ENCODE data around the gene DDB1. TPM values are rescaled to one million over a fixed set of nuclear protein-coding genes. Genes with fewer than 3 reads are reported as not detected.

DDB1 gene
- total RNA-seq, 1 experiment from 2014 or later, result 297 TPM

- Histone ChIP-seq H3K27ac (ENCODE audit: insufficient read length, low read depth, low read length) (no peak overlapping the region), H4K91ac (ENCODE audit: insufficient read length, low read depth, low read length) (no peak overlapping the region), H3K4me2 (ENCODE audit: insufficient read depth, insufficient read length, low read length) (no peak overlapping the region), H3K14ac (ENCODE audit: insufficient read depth, low read length) (no peak overlapping the region), H2BK120ac (ENCODE audit: low read depth, low read length, poor library complexity, severe bottlenecking) (no peak overlapping the region), H3K56ac (ENCODE audit: insufficient read length, low read depth, low read length) (no peak overlapping the region), H4K20me1 (ENCODE audit: control insufficient read depth, insufficient read depth, insufficient read length) (no peaks in the 10 kb centered on the region), H3K4ac (ENCODE audit: low read depth, low read length) (no peak overlapping the region), H3K23ac (ENCODE audit: insufficient read length, low read depth, low read length) (no peak overlapping the region), H3K9ac (ENCODE audit: extremely low read depth, insufficient read length, low read length) (no peak overlapping the region), H3K79me1 (ENCODE audit: insufficient read depth, low read depth, low read length, poor library complexity, severe bottlenecking) (no peaks in the 10 kb centered on the region), H3K18ac (ENCODE audit: insufficient read length, low read depth, low read length) (no peak overlapping the region), H4K5ac (ENCODE audit: insufficient read length, low read depth, low read length) (no peak overlapping the region), H3K23me2 (ENCODE audit: insufficient read length, low read depth, low read length, poor library complexity, severe bottlenecking) (peaks cover 6% of the 10 kb centered on the region), H2BK5ac (ENCODE audit: insufficient read length, low read length) (no peak overlapping the region), H3K79me2 (ENCODE audit: insufficient read depth, low read length) (peaks cover 2% of the 10 kb centered on the region; the same call in 1 of the 2 replicates), H3K4me1 (ENCODE audit: insufficient read depth, low read length) (no peaks in the 10 kb centered on the region), H3T11ph (ENCODE audit: low read length) (no peak overlapping the region), H3K27me3 (ENCODE audit: insufficient read depth, low read length) (no peaks in the 10 kb centered on the region), H3K9me3 (ENCODE audit: control insufficient read depth, low read depth, low read length) (no peaks in the 10 kb centered on the region), H2AK5ac (ENCODE audit: insufficient read length, low read length) (no peak overlapping the region), H2AFZ (ENCODE audit: low read length) (no peak overlapping the region), H2BK12ac (ENCODE audit: insufficient read length, low read depth, low read length) (no peak overlapping the region), H4K8ac (replicated peaks; ENCODE audit: insufficient read length, low read depth, low read length) (no peak overlapping the region), H2BK15ac (ENCODE audit: low read depth, low read length) (no peak overlapping the region), H2BK20ac (ENCODE audit: low read depth, low read length, poor library complexity, severe bottlenecking) (no peak overlapping the region)
- H3K36me3 Mint-ChIP-seq (ENCODE audit: insufficient read depth in 1 of 3, low read depth in 3 of 3), result peaks cover 11 to 16% (median 11%) of the 10 kb centered on the region in 3 experiments; a peak in 6 of 7 replicates
- TF ChIP-seq CTCF (conservative IDR thresholded peaks at IDR 0.05), result no peak
- no CpG with 5 or more reads among the region's 6 CpGs for WGBS (ENCODE audit: extremely low coverage, insufficient read length, low lambda C conversion rate)
- H3K4me3 Mint-ChIP-seq, result peak overlapping the region in 1 of 2 experiments; percentile 35; a peak in 2 of 5 replicates
- H3K4me1 Mint-ChIP-seq, result peaks cover 13 to 25% of the 10 kb centered on the region in 2 experiments
- H3K27ac Mint-ChIP-seq, result peak overlapping the region in 1 of 3 experiments; percentile 34; a peak in 3 of 7 replicates
- DNase-seq, result no peak
- H3K9me3 Mint-ChIP-seq, result no peaks in the 10 kb centered on the region; a peak in 1 of 5 replicates
- no peaks in the 10 kb centered on the region for H3K27me3 Mint-ChIP-seq (ENCODE audit: low read depth)
These were observed 26.6 kb upstream of the DDB1 start for GRCh38 chr11:61359516-61359915.
